ENCODE data around the gene UBR4. TPM values are rescaled to one million over a fixed set of nuclear protein-coding genes. Genes with fewer than 3 reads are reported as not detected.

The UBR4 gene
- total RNA-seq, 2 experiments from 2014 or later = 165 to 169 TPM

DNA sequence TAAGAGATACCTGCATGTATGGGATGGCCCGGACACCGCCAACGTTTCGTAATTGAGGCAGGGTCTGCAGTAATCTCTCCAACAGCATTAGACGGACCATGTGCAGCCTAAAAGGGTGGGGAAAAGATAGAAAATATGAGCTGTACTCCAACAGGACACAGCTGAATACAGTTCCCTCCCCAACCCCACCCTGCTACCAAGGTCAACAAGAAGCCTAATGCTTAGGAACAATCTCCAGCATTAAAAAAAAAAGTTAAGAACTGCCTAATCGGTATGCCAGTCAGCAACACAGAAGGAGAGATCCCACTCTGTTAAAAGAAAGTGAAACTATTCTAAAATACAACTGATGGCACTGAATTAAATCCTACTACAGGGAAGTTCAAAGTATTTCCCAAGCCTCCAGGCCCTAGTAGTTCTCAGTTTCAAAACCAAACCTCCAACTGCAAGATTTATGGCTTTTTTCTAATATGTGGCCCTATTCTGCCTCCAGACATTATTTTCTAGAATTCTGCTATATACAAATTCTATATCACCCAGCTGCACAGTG is 81.0 kb downstream of the UBR4 start:
- intact Hi-C loops (cut with micrococcal nuclease) = no loop called here
- CTCF ChIA-PET = interaction anchor here (1.0 to 1.6 kb wide), 3 partner anchors 12 to 216 kb away, joined by 3 to 5 read pairs (median 3); no protein-coding TSS in a partner anchor
- peaks cover 60% of the 10 kb centered on the region for H3K36me3 Mint-ChIP-seq (ENCODE audit: low read depth)
- peaks cover 25% of the 10 kb centered on the region for H3K4me1 Mint-ChIP-seq (ENCODE audit: low read depth)
- DNase-seq = no peak
- peaks cover 2% of the 10 kb centered on the region for H3K9me3 Mint-ChIP-seq
- H3K27me3 Mint-ChIP-seq (ENCODE audit: low read depth) = no peaks in the 10 kb centered on the region
- H3K4me3 Mint-ChIP-seq = no peak overlapping the region
- no peak overlapping the region for H3K27ac Mint-ChIP-seq

DNA sequence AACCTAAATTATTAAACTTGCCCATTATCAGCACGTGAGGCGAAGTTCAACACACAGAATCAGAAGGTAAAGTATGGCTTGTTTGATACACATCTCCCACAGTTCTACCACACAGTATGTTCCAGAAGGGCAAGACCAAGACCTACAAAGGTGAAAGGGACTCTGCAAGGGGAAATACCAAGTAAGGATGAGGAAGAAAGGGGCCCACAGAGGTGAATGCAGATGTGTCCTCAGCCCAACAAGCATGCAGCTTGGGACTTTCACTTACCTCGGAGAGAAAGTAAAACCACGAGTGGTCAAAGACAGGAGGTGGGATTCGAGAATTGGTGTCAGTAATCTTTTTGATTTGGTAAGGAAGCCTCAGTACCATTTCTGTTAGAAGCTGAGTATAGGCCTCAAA is 85.8 kb downstream of the UBR4 start:
- H3K9me3 Mint-ChIP-seq = no peaks in the 10 kb centered on the region
- H3K36me3 Mint-ChIP-seq (ENCODE audit: low read depth) = peaks cover 69% of the 10 kb centered on the region
- H3K27me3 Mint-ChIP-seq (ENCODE audit: low read depth) = no peaks in the 10 kb centered on the region
- CTCF ChIA-PET = interaction anchor here (1.4 to 1.6 kb wide), 2 partner anchors 16 to 117 kb away, joined by 3 to 4 read pairs; no protein-coding TSS in a partner anchor
- peak; percentile 45 for DNase-seq
- intact Hi-C loops (cut with micrococcal nuclease) = loop anchor here (5.0 kb wide), 1 partner anchor 33 kb away; no protein-coding TSS in a partner anchor
- no peak overlapping the region for H3K4me3 Mint-ChIP-seq
- peaks cover 29% of the 10 kb centered on the region for H3K4me1 Mint-ChIP-seq (ENCODE audit: low read depth)
- H3K27ac Mint-ChIP-seq = peak overlapping the region; percentile 80

DNA sequence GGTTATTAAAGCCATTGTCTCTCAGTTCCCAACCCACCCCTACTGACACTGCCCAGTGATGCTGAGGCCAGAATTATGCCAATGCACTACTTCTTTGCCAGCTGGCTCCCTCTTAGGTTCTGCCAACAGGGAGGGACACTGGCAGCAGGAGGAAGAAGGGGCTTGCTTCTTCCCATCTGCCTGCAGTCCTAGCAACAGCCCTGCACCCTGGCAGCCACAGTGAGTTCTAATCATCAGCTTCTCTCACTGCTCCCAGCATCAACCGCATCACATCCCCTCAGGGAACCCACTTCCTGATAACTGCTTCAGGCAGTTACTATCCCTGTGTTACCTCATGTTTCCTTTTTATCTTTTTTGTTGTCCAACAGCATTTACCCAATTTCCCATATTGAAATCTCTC is 86.2 kb downstream of the UBR4 start:
- peaks cover 29% of the 10 kb centered on the region for H3K4me1 Mint-ChIP-seq (ENCODE audit: low read depth)
- DNase-seq = peak; percentile 40
- CTCF ChIA-PET = interaction anchor here (1.2 to 1.8 kb wide), 4 partner anchors 10 to 239 kb away, joined by 3 to 4 read pairs (median 4); no protein-coding TSS in a partner anchor
- no peaks in the 10 kb centered on the region for H3K27me3 Mint-ChIP-seq (ENCODE audit: low read depth)
- H3K4me3 Mint-ChIP-seq = no peak overlapping the region
- peaks cover 73% of the 10 kb centered on the region for H3K36me3 Mint-ChIP-seq (ENCODE audit: low read depth)
- intact Hi-C loops (cut with micrococcal nuclease) = loop anchor here (5.0 kb wide), 1 partner anchor 33 kb away; no protein-coding TSS in a partner anchor
- H3K9me3 Mint-ChIP-seq = no peaks in the 10 kb centered on the region
- peak overlapping the region; percentile 80 for H3K27ac Mint-ChIP-seq

DNA sequence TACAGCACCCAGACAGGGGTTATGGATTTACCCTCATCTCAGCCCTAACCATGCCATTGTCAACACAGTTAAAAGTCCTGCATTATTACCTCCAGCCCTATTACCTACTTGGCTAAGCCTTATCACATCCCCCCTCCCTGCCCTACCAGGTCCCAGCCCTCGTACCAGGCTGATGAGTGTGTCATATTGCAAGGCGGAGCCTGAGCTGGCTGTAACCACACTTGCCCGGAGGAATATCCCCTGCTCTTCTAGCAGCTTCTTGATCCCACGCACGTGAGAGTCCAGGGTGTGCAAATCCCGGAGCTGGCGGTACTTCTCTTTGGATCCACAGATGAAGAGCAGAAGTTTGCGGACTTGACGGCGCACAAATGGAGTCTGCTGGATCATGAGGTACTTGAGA is 87.4 kb downstream of the UBR4 start:
- DNase-seq = no peak
- Mint-ChIP-seq H3K4me1 (ENCODE audit: low read depth) (peaks cover 29% of the 10 kb centered on the region), H3K27me3 (ENCODE audit: low read depth) (no peaks in the 10 kb centered on the region), H3K4me3 (no peak overlapping the region), H3K27ac (no peak overlapping the region), H3K9me3 (no peaks in the 10 kb centered on the region), H3K36me3 (ENCODE audit: low read depth) (peaks cover 74% of the 10 kb centered on the region)
- CTCF ChIA-PET = interaction anchor here (0.6 to 1.8 kb wide), 4 partner anchors 9 to 531 kb away, joined by 3 to 4 read pairs (median 4); no protein-coding TSS in a partner anchor
- intact Hi-C loops (cut with micrococcal nuclease) = loop anchor here (5.0 kb wide), 1 partner anchor 35 kb away; no protein-coding TSS in a partner anchor

DNA sequence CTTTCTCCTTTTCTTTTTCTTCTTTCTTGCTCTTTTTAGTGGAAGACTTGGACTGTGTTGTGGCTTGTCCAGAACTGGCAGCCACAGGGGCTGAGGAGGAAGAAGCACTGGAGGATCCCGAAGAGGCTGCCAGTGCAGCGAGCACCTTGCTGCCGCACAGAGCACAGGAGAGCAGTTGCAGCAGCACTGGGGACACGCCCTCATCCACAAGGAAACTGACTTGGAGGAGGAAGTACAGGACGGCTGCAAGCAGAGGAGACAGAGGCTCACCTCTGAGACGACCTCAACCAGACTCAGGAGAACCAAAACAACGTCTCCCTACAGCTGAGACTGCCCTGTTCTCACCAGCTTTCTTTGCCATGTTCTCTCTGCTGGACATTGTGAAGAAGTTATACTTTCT is 88.9 kb downstream of the UBR4 start:
- Mint-ChIP-seq H3K27ac (peak overlapping the region; percentile 39), H3K27me3 (ENCODE audit: low read depth) (no peaks in the 10 kb centered on the region), H3K4me3 (no peak overlapping the region), H3K36me3 (ENCODE audit: low read depth) (peaks cover 64% of the 10 kb centered on the region), H3K4me1 (ENCODE audit: low read depth) (peaks cover 20% of the 10 kb centered on the region), H3K9me3 (no peaks in the 10 kb centered on the region)
- DNase-seq = no peak
- CTCF ChIA-PET = no interaction called here
- intact Hi-C loops (cut with micrococcal nuclease) = loop anchor here (5.0 kb wide), 1 partner anchor 36 kb away; no protein-coding TSS in a partner anchor

DNA sequence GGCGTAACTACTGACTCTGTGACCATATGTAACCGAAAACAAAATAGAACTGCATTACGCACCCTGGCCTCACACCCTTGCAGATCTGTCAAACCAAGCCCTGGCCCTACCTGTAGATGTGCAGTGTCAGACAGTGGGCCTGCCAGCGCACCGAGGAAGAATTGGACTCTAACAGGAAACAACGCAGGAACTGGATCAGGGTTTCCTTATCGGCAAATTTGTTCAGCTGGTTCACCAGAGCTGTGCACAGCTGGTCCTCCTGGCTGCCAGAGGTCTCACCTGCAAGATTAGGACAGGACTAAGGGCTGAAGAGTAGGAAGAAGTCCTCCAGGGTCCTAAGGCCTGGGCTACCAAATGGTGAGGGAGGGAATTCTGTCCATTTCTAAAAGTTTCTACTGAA is 90.0 kb downstream of the UBR4 start:
- no peaks in the 10 kb centered on the region for H3K9me3 Mint-ChIP-seq
- H3K4me3 Mint-ChIP-seq = no peak overlapping the region
- peaks cover 14% of the 10 kb centered on the region for H3K4me1 Mint-ChIP-seq (ENCODE audit: low read depth)
- DNase-seq = no peak
- no peak overlapping the region for H3K27ac Mint-ChIP-seq
- intact Hi-C loops (cut with micrococcal nuclease) = loop anchor here (5.0 kb wide), 1 partner anchor 37 kb away; no protein-coding TSS in a partner anchor
- H3K27me3 Mint-ChIP-seq (ENCODE audit: low read depth) = no peaks in the 10 kb centered on the region
- H3K36me3 Mint-ChIP-seq (ENCODE audit: low read depth) = peaks cover 59% of the 10 kb centered on the region
- CTCF ChIA-PET = interaction anchor here (1.2 kb wide), 1 partner anchor 207 kb away, joined by 3 read pairs; no protein-coding TSS in a partner anchor

DNA sequence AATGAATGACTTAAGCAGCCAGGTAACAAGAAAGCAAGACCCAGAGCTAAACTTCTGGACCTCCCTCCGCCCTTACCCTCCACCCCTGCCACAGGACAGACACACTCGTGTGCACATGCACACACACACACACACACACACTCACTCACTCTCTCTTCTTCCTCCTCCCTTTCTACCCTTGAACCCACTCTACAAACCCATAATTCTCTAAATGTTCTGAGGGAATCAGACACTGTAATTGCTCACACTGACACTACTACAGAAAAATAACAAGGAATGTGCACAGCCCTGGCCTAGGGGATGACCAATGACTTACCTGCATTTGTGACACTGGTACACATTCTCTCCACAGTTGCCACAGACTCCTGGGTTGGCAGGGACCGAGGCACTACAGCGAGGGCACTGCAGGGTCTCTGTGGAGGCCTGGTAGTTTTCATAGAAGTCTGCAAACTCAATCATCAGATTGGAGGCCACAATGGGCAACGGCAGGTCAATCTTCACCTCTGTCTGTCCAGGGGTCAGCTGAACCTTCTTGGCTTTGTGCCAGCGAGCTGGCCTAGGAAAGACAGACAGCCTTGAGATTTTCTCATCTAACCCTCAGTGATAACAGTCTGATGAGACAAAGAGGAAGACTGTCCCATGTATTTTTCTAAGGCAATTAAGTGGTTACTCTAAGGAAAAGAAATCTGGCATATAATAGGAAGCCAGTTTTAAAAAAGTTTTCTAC is 94.8 kb downstream of the UBR4 start:
- H3K36me3 Mint-ChIP-seq (ENCODE audit: low read depth) = peaks cover 57% of the 10 kb centered on the region

DNA sequence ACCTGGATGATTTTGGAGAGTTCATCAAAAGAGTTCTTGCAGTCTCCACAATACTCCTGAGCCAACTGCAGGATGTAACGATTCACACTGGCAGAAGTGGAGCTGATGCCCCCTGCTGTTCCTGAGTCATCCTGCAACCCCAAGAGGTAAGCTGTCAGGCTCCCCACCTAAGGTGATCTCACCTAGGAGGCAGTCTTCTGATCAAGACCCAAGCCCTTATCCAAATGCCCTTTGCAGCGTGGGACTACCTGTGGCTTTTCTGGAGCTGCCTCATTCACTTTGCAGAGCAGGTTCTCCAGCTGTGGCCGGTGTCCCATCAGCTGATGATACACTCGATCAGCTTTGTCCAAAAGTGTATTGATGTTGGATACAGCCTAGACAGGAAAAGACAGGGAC is 96.4 kb downstream of the UBR4 start:
- Mint-ChIP-seq H3K9me3 (no peaks in the 10 kb centered on the region), H3K27me3 (ENCODE audit: low read depth) (no peaks in the 10 kb centered on the region), H3K4me3 (no peak overlapping the region), H3K4me1 (ENCODE audit: low read depth) (no peaks in the 10 kb centered on the region), H3K36me3 (ENCODE audit: low read depth) (peaks cover 49% of the 10 kb centered on the region), H3K27ac (peak overlapping the region; percentile 37)
- CTCF ChIA-PET = interaction anchor here (0.6 to 1.8 kb wide), 10 partner anchors 9 to 213 kb away, joined by 3 to 5 read pairs (median 3); no protein-coding TSS in a partner anchor
- DNase-seq = peak; percentile 58
- intact Hi-C loops (cut with micrococcal nuclease) = loop anchor here (2.0 kb wide), 1 partner anchor 207 kb away; no protein-coding TSS in a partner anchor

More for the DNA sequence above, 94.8 kb downstream of the UBR4 start:
- DNase-seq = no peak
- intact Hi-C loops (cut with micrococcal nuclease) = no loop called here
- Mint-ChIP-seq H3K27ac (no peak overlapping the region), H3K27me3 (ENCODE audit: low read depth) (no peaks in the 10 kb centered on the region), H3K4me1 (ENCODE audit: low read depth) (no peaks in the 10 kb centered on the region), H3K4me3 (no peak overlapping the region), H3K9me3 (no peaks in the 10 kb centered on the region)
- CTCF ChIA-PET = interaction anchor here (1.1 kb wide), 1 partner anchor 31 kb away, joined by 3 read pairs; no protein-coding TSS in a partner anchor

DNA sequence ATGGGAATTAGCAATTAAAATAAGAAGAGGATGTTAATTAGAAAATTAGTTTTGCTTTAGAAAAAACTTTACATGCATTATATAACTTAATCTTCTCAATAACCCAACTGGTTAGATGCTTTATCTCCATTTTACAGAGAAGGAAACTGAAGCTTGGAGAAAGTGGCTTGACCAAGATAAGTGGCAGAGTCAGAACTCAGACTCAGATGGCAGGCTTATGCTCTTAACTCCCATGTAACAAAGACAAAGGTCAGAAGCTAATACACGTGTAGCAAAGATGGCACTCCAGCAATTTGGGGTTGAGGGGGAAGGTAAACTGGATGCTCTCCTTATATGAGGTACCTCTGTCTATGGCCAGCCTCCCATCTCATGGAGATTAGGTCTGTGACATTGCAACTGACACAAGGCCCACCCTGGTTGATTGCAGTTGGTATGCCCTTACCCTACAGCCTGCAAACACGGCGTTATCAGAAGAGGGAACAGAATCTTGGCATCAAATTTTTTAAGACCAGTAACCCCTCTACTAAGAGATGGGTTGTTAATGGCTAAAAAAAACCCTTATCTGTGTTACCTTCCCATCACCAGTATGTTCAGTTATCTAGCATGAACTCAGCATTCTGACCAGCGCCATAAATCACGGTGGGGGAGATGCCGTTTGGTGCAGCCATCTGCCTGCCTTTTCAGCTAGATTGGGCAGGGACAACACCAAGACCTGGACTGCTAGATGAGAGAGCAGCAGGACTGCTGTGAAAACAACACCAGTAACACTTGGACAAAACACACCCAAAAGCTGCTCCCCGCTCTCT is 97.0 kb downstream of the UBR4 start:
- Mint-ChIP-seq H3K36me3 (ENCODE audit: low read depth) (peaks cover 50% of the 10 kb centered on the region), H3K9me3 (no peaks in the 10 kb centered on the region), H3K4me1 (ENCODE audit: low read depth) (no peaks in the 10 kb centered on the region), H3K27me3 (ENCODE audit: low read depth) (no peaks in the 10 kb centered on the region), H3K27ac (no peak overlapping the region), H3K4me3 (no peak overlapping the region)
- DNase-seq = no peak
- CTCF ChIA-PET = interaction anchor here (0.9 to 1.8 kb wide), 10 partner anchors 9 to 212 kb away, joined by 3 to 5 read pairs (median 3); no protein-coding TSS in a partner anchor
- intact Hi-C loops (cut with micrococcal nuclease) = loop anchor here (2.0 kb wide), 1 partner anchor 206 kb away; no protein-coding TSS in a partner anchor

DNA sequence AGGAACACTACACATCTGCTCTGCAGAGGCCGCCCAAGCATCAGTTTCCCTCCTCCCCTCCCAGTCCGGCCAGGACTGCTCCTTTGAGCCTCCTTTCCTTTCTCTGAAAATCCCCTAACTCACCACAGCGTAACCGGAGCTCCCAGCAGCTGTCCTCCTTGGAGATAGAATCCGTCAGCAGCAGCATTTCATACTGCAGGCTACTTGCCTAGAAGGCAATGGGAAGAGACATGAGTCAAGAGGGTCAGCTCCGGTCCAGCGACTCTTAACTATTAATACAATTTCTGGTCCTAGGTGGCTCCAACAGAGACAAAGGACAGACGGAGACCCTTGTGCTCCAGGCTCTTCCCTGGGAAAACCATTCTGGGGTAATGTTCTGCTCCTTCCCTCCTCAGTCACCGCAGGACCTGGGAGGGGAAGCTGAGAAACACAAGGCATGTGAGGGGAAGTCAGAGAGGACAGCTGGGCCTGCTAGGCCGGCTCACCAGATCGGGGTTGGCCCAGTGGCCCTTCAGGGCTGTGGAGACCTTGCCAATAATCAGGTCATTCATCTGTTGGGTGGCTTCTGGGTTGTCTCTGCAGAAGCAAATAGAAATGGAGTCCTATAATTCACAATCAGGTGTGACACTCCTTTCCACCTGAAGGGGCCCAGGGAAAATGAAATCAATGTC is 99.7 kb downstream of the UBR4 start:
- Mint-ChIP-seq H3K4me1 (ENCODE audit: low read depth) (no peaks in the 10 kb centered on the region), H3K27me3 (ENCODE audit: low read depth) (no peaks in the 10 kb centered on the region), H3K36me3 (ENCODE audit: low read depth) (peaks cover 60% of the 10 kb centered on the region), H3K9me3 (no peaks in the 10 kb centered on the region), H3K27ac (no peak overlapping the region), H3K4me3 (no peak overlapping the region)
- intact Hi-C loops (cut with micrococcal nuclease) = no loop called here
- CTCF ChIA-PET = interaction anchor here (0.7 kb wide), 1 partner anchor 198 kb away, joined by 3 read pairs; no protein-coding TSS in a partner anchor
- no peak for DNase-seq

DNA sequence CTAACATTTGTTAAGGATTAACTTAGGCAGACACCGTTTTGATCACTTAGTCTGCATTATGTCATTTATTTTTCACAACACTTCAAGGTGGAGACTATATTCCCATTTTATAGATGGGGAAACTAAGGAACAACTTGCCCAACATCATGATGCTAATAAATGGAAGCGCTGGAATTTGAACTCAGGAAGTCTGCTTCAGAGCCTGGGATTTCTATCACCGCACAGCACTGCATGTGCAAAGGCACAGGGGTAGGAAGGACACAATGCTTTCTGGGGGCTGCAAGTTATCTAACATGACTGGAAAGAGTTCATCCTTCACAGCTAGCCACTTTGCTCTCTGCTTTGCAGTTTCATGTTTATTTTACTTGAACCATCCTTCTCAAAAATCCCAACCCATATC is 100.5 kb downstream of the UBR4 start:
- Mint-ChIP-seq H3K4me1 (ENCODE audit: low read depth) (no peaks in the 10 kb centered on the region), H3K27me3 (ENCODE audit: low read depth) (no peaks in the 10 kb centered on the region), H3K27ac (no peak overlapping the region), H3K36me3 (ENCODE audit: low read depth) (peaks cover 59% of the 10 kb centered on the region), H3K4me3 (no peak overlapping the region), H3K9me3 (no peaks in the 10 kb centered on the region)
- CTCF ChIA-PET = interaction anchor here (0.7 kb wide), 1 partner anchor 197 kb away, joined by 3 read pairs; no protein-coding TSS in a partner anchor
- intact Hi-C loops (cut with micrococcal nuclease) = no loop called here
- DNase-seq = no peak
